Measurements from ENCODE around the gene DNAH7. TPM values are rescaled to one million over a fixed set of nuclear protein-coding genes. Genes with fewer than 3 reads are reported as not detected.

The DNAH7 gene
- total and polyA plus RNA-seq, 2 donors (not counting 3 experiments of a cell fraction or from before 2014, with no cell fraction given) = 0.15 to 0.24 TPM

DNA sequence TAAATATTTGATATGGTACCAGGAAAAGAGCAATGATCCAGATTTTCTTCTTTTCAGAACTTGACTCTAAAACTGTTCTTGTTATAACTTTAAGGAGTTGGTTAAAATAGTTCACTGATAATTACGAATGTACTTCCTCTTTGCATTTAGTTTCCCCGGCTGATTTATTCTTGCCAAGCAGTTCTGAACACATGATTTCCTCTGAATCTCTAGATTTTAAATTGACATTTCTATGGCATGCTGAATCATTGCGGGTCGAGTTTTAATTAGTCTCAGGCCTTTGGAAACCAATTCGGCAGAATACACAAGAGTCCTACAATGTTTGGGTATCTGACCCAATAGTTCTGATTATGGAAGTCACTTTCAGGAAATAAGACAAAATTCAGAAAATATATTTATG is 37.3 kb upstream of the DNAH7 start:
- no peaks in the 10 kb centered on the region for H3K9me1 ChIP-seq (replicated peaks; ENCODE audit: control insufficient read depth, extremely low read depth, insufficient read depth, low read length)

DNA sequence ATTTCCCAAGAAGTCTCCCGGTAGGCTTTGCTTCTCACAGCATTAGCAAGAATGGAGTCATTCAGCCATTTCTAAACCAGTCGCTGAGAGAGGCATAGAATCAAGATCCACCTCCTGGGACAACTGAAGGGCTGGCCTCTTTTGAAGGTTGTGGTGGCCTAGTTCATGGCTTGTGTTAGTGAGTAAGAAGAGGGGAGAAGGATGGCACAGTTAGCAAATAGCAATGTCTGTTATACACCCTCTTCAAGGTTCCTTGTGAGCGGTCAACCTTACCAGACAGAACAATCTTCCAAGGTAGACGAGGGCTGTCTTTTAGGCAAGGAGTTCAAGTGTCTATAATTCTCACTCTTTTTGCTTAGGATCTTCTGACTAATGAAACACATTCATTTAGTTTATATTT is 35.4 kb upstream of the DNAH7 start:
- no TSS peak for BruUV-seq (replicated peaks)
- Histone ChIP-seq H3K27me3 (ENCODE audit: control insufficient read depth in 2 of 2, insufficient read depth in 2 of 2, low read length in 2 of 2) (peaks cover 0 to 2% of the 10 kb centered on the region in 2 experiments), H3K4me1 (ENCODE audit: control insufficient read depth, extremely low read depth, insufficient read depth, low read length) (peaks cover 12% of the 10 kb centered on the region), H2AFZ (ENCODE audit: low read depth, low read length) (no peak overlapping the region), H3K79me2 (ENCODE audit: control insufficient read depth, insufficient read depth, low read length) (no peaks in the 10 kb centered on the region), H3K9me3 (replicated peaks; ENCODE audit: control insufficient read depth, insufficient read depth, low read length) (no peaks in the 10 kb centered on the region), H3K4me3 (replicated peaks in 1 of 3; ENCODE audit: insufficient read depth in 1 of 3, low read depth in 1 of 3, low read length in 3 of 3) (no peak overlapping the region), H3K27ac (ENCODE audit: insufficient read depth, low read depth, low read length) (no peak overlapping the region), H3K9ac (replicated peaks; ENCODE audit: extremely low read depth, insufficient read depth, low read length) (no peak overlapping the region), H4K20me1 (replicated peaks; ENCODE audit: control insufficient read depth, extremely low read depth, insufficient read depth, low read length) (no peaks in the 10 kb centered on the region), H3K36me3 (ENCODE audit: control insufficient read depth in 2 of 2, extremely low read depth in 1 of 2, insufficient read depth in 2 of 2, low read length in 2 of 2) (no peaks in the 10 kb centered on the region), H3K4me2 (ENCODE audit: insufficient read depth, low read length) (no peak overlapping the region), H3K9me1 (replicated peaks; ENCODE audit: control insufficient read depth, extremely low read depth, insufficient read depth, low read length) (no peaks in the 10 kb centered on the region)
- FAIRE-seq (no peak), DNase-seq (ENCODE audit: low read depth, low spot score) (no peak)
- dilution Hi-C loops (cut with MboI; ENCODE audit: extremely low pct_ligation_motif_present, low sequenced_read_pairs) (no loop called here), intact Hi-C loops (cut with micrococcal nuclease) (no loop called here)
- TF ChIP-seq, protein P1, sequence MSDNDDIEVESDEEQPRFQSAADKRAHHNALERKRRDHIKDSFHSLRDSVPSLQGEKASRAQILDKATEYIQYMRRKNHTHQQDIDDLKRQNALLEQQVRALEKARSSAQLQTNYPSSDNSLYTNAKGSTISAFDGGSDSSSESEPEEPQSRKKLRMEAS (IDR thresholded peaks at IDR 0.05; ENCODE audit: insufficient read depth, insufficient read length) = no peak
- TF ChIP-seq, protein P2, sequence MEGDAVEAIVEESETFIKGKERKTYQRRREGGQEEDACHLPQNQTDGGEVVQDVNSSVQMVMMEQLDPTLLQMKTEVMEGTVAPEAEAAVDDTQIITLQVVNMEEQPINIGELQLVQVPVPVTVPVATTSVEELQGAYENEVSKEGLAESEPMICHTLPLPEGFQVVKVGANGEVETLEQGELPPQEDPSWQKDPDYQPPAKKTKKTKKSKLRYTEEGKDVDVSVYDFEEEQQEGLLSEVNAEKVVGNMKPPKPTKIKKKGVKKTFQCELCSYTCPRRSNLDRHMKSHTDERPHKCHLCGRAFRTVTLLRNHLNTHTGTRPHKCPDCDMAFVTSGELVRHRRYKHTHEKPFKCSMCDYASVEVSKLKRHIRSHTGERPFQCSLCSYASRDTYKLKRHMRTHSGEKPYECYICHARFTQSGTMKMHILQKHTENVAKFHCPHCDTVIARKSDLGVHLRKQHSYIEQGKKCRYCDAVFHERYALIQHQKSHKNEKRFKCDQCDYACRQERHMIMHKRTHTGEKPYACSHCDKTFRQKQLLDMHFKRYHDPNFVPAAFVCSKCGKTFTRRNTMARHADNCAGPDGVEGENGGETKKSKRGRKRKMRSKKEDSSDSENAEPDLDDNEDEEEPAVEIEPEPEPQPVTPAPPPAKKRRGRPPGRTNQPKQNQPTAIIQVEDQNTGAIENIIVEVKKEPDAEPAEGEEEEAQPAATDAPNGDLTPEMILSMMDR (IDR thresholded peaks at IDR 0.05; ENCODE audit: extremely low read depth in 1 of 2, insufficient read depth in 1 of 2, low read depth in 1 of 2, low read length in 2 of 2) = no peak
- TF ChIP-seq POLR2A (IDR thresholded peaks at IDR 0.05; ENCODE audit: low read depth, low read length) = no peak
- no peak for TF ChIP-seq JUN (IDR thresholded peaks at IDR 0.05; ENCODE audit: borderline replicate concordance, insufficient read depth, insufficient read length, low read depth)
- TF ChIP-seq GATA2 (IDR thresholded peaks at IDR 0.05; ENCODE audit: insufficient read depth, insufficient read length, low read depth, low read length) = no peak
- no peak for TF ChIP-seq MYC (IDR thresholded peaks at IDR 0.05; ENCODE audit: low read depth, low read length)
- CTCF ChIA-PET = no interaction called here
- POLR2A ChIA-PET = no interaction called here

More for the DNA sequence above, 37.3 kb upstream of the DNAH7 start:
- FAIRE-seq = peak; percentile 59
- Histone ChIP-seq H3K4me2 (ENCODE audit: insufficient read depth, low read length) (peak overlapping the region; percentile 25), H3K4me3 (replicated peaks in 1 of 3; ENCODE audit: insufficient read depth in 1 of 3, low read depth in 1 of 3, low read length in 3 of 3) (no peak overlapping the region), H3K27me3 (ENCODE audit: control insufficient read depth in 2 of 2, insufficient read depth in 2 of 2, low read length in 2 of 2) (no peaks in the 10 kb centered on the region), H3K9me3 (replicated peaks; ENCODE audit: control insufficient read depth, insufficient read depth, low read length) (no peaks in the 10 kb centered on the region), H2AFZ (ENCODE audit: low read depth, low read length) (peak overlapping the region; percentile 77), H3K4me1 (ENCODE audit: control insufficient read depth, extremely low read depth, insufficient read depth, low read length) (peaks cover 6% of the 10 kb centered on the region), H4K20me1 (replicated peaks; ENCODE audit: control insufficient read depth, extremely low read depth, insufficient read depth, low read length) (no peaks in the 10 kb centered on the region), H3K36me3 (ENCODE audit: control insufficient read depth in 2 of 2, extremely low read depth in 1 of 2, insufficient read depth in 2 of 2, low read length in 2 of 2) (no peaks in the 10 kb centered on the region), H3K9ac (replicated peaks; ENCODE audit: extremely low read depth, insufficient read depth, low read length) (no peak overlapping the region), H3K79me2 (ENCODE audit: control insufficient read depth, insufficient read depth, low read length) (no peaks in the 10 kb centered on the region), H3K27ac (ENCODE audit: insufficient read depth, low read depth, low read length) (no peak overlapping the region)
- CTCF ChIA-PET = no interaction called here
- no peak for TF ChIP-seq GATA2 (IDR thresholded peaks at IDR 0.05; ENCODE audit: insufficient read depth, insufficient read length, low read depth, low read length)
- no peak for TF ChIP-seq POLR2AphosphoS5 (IDR thresholded peaks at IDR 0.05; ENCODE audit: insufficient read depth, low read depth, low read length)
- no peak for TF ChIP-seq JUN (IDR thresholded peaks at IDR 0.05; ENCODE audit: borderline replicate concordance, insufficient read depth, insufficient read length, low read depth)
- TF ChIP-seq MYC (IDR thresholded peaks at IDR 0.05; ENCODE audit: low read depth, low read length) = no peak
- no peak for TF ChIP-seq POLR2A (IDR thresholded peaks at IDR 0.05; ENCODE audit: low read depth, low read length)
- no peak for TF ChIP-seq EZH2 (IDR thresholded peaks at IDR 0.05; ENCODE audit: borderline replicate concordance, low read depth, low read length, severe bottlenecking)
- no peak for TF ChIP-seq FOS (IDR thresholded peaks at IDR 0.05; ENCODE audit: borderline replicate concordance, insufficient read depth, low read length)
- TF ChIP-seq, protein P1 (IDR thresholded peaks at IDR 0.05; ENCODE audit: insufficient read depth, insufficient read length) = no peak
- BruUV-seq (replicated peaks) = no TSS peak
- dilution Hi-C loops (cut with MboI; ENCODE audit: extremely low pct_ligation_motif_present, low sequenced_read_pairs) = no loop called here
- POLR2A ChIA-PET = no interaction called here
- peak; percentile 63 for DNase-seq (ENCODE audit: low read depth, low spot score)
- intact Hi-C loops (cut with micrococcal nuclease) = no loop called here
